Heart left ventricle (tissue), 16 donors: ENCODE measurements around the gene INTS11. TPM values are rescaled to one million over a fixed set of nuclear protein-coding genes. Genes with fewer than 3 reads are reported as not detected.

Experiments used
- ATAC-seq, 4 donors: fragments of 200-7000 bp; cut with Tn5 transposase; one replicate each; pipeline ENCODE4 v1.9.1; 2020 to 2022; ENCODE audit warnings: moderate library complexity in 4 of 4, mild to moderate bottlenecking in 3 of 4, moderate number of reproducible peaks in 1 of 4
- DNase-seq, 5 donors: peaks; one replicate each; pipeline ENCODE4 v3.0.0-alpha.2; 2020
- H3K27ac ChIP-seq, 12 donors: fragments of 200-600 bp; sonication (generic) in 4 of 12; one replicate each; pipeline versions ENCODE4 v1.5.0 to v1.8.0; 2016 to 2022; ENCODE audit warnings: mild to moderate bottlenecking in 2 of 12
- H3K27me3 ChIP-seq, 9 donors: fragments of 200-600 bp; sonication (generic) in 2 of 9; one replicate each; pipeline versions ENCODE4 v1.5.1 to v1.8.0; 2016 to 2022; ENCODE audit warnings: mild to moderate bottlenecking in 3 of 9
- H3K36me3 ChIP-seq, 9 donors: fragments of 200-600 bp; sonication (generic) in 2 of 9; one replicate each; pipeline versions ENCODE4 v1.5.0 to v1.8.0; 2018 to 2022; ENCODE audit warnings: mild to moderate bottlenecking in 2 of 9
- H3K4me1 ChIP-seq, 12 donors: fragments of 200-600 bp; sonication (generic) in 4 of 12; one replicate each; pipeline versions ENCODE4 v1.5.0 to v1.8.0; 2016 to 2022; ENCODE audit warnings: mild to moderate bottlenecking in 3 of 12
- H3K4me3 ChIP-seq, 12 donors: fragments of 200-600 bp; sonication (generic) in 4 of 12; one replicate each; pipeline versions ENCODE4 v1.5.0 to v1.8.0; 2017 to 2022; ENCODE audit warnings: mild to moderate bottlenecking in 9 of 12, moderate library complexity in 4 of 12
- H3K9me3 ChIP-seq, 12 donors: fragments of 200-600 bp; sonication (generic) in 4 of 12; one replicate each; pipeline versions ENCODE4 v1.5.0 to v1.8.0; 2016 to 2022; ENCODE audit warnings: mild to moderate bottlenecking in 1 of 12
- CTCF ChIP-seq, 12 donors: fragments of 200-600 bp; sonication (generic) in 4 of 12; IDR thresholded peaks; one replicate each; pipeline versions ENCODE4 v1.5.0 to v1.8.0; 2018 to 2022; ENCODE audit warnings: antibody characterized with exemption in 12 of 12, mild to moderate bottlenecking in 5 of 12
- POLR2A ChIP-seq, 2 donors: fragments of 450-650 bp; IDR thresholded peaks; one replicate each; pipeline ENCODE4 v1.6.1; 2017; ENCODE audit warnings: antibody characterized with exemption in 2 of 2, mild to moderate bottlenecking in 2 of 2, moderate library complexity in 2 of 2
- WGBS, 4 donors: extraction: QIAGEN DNeasy Blood & Tissue Kit in 2 of 4; methylation state at CpG; one replicate each; pipeline versions ENCODE4 v1.1.5 to v1.1.7; 2013 to 2018; 5-methylcytosine and 5-hydroxymethylcytosine counted together
- intact Hi-C, 10 donors: fragments of 100-400 bp; cut with DNase I; formaldehyde crosslinking; loops; one replicate each; pipeline versions ENCODE4 v1.11.1 to v1.14.2; 2022
- polyA plus RNA-seq, 2 donors: library from polyadenylated mRNA; stranded (reverse); fragments of 200-250 nt; gene quantifications; one replicate each; pipeline ENCODE4 v1.2.3, GENCODE V29; 2013
- total RNA-seq, 9 donors: library from RNA; depleted of rRNA in 2 of 9; stranded (reverse); fragments of >200 nt in 2 of 9; fragmentation: NEBNext Ultra II Directional in 3 of 9; extraction: Animal tissue kit (Norgen Biotek cat#: 25700) in 3 of 9; gene quantifications; one replicate each; pipeline versions ENCODE4 v1.1.0 to v1.2.4, GENCODE V29; 2016 to 2023
- donor health status: ischemic (EF 13 %, LVEDD 7.1; RV severe dilation, severe dysfunction).
- donor health status: healthy with polysubstance abuse.
- donor health status: DM: no; HTN: yes; CAD: no.
- donor health status: DM: no; HTN: no; CAD: no.
- donor health status: ischemic (EF 25% LVEDD 6.9; RV normal size, moderate dysfunction).
- donor health status: ischemic (EF 25% LVEDD 5.7; RV mildly dilated, moderate dysfunction).
- donor health status: healthy.
- donor health status: DM: yes; HTN: yes; CAD: no.
- donor health status: ischemic (EF 35%, LVEDD 5.7; RV mildly dilated, moderate dysfunction).
- donor health status: nonischemic (EF 11% LVEDD 7.7; RV severe dilation, severe dysfunction).
- donor health status: DM: yes; HTN: yes; CAD: no.
- donor health status: PGD.
- donor health status: ischemic (EF 29% LVEDD 5.4; RV normal size, mild dysfunction).
- donor health status: nonischemic (EF 23%, LVEDD 6.1; RV moderate dilation, normal function).

INTS11 gene
- total and polyA plus RNA-seq, 11 donors, result 46.8 to 117 (median 70.7) TPM

DNA sequence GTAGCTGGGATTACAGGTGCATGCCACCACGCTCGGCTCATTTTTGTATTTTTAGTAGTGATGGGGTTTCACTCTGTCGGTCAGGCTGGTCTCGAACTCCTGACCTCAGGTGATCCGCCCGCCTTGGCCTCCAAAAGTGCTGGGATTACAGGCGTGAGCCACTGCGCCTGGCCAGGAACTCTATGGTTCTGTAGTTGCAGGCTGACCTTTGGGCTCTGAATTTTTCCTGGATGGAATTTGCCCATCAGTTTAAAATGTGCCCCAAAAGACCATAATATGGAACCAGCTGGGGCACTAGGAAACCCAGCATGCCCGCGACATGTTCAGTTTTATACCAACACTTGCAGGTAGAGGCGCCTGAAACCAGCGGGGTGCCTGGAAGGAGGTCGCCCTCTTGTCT, 45.8 kb downstream of the INTS11 start:
- WGBS, 4 donors, result 90 to 96% (median 95%) methylated on average over 13 of the region's 13 CpGs

GRCh38 chr1:1275836-1276235, 48.6 kb downstream of the INTS11 start:
- intact Hi-C loops, result no loop called here
- TF ChIP-seq POLR2A (IDR thresholded peaks at IDR 0.05) (no peak), CTCF (IDR thresholded peaks at IDR 0.05) (no peak)
- H3K9me3 ChIP-seq, result no peaks in the 10 kb centered on the region
- H3K4me1 ChIP-seq, result peaks cover 13 to 33% (median 29%) of the 10 kb centered on the region in 12 donors
- ATAC-seq, result no peak
- H3K4me3 ChIP-seq, result no peak overlapping the region
- H3K27me3 ChIP-seq, result no peaks in the 10 kb centered on the region
- no peak for DNase-seq
- peaks cover 0 to 9% (median 0%) of the 10 kb centered on the region in 9 donors for H3K36me3 ChIP-seq
- H3K27ac ChIP-seq, result no peak overlapping the region
- WGBS, 4 donors, result 78 to 86% (median 83%) methylated on average over 9 of the region's 9 CpGs

More for the DNA sequence above, 45.8 kb downstream of the INTS11 start:
- Histone ChIP-seq H3K27ac (no peak overlapping the region), H3K36me3 (no peaks in the 10 kb centered on the region), H3K4me3 (no peak overlapping the region), H3K27me3 (no peaks in the 10 kb centered on the region), H3K4me1 (peaks cover 0 to 22% (median 8%) of the 10 kb centered on the region in 12 donors), H3K9me3 (no peaks in the 10 kb centered on the region)
- ATAC-seq (no peak), DNase-seq (no peak)
- TF ChIP-seq CTCF (IDR thresholded peaks at IDR 0.05) (no peak), POLR2A (IDR thresholded peaks at IDR 0.05) (no peak)
- intact Hi-C loops, result no loop called here

DNA sequence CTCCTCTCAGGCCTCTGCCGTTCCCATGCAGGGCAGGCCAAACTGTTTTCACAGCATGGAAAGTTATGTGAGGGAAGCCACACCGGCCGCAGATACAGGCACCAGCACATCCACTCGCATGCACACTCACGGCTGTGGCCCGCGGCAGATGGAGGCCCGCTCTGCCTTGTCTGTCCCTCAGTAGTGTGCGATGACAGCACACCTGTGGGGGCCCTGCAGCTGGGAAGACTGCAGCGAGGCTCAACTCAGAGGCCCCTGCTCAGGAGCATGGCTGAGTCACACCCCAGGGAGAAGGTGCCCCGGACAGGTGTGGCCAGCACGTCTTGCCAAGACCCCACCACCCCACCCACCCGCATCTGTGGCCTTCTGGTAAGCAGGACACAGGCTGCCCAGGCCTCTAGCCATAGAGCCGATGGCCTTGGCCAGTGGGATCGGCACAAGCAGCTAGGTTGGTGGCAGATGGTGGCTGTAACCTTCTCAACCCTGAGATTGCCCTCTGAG, 49.5 kb downstream of the INTS11 start:
- DNase-seq, result peak in 2 of 5 donors; percentile 17 to 58
- Histone ChIP-seq H3K27ac (peak overlapping the region in 1 of 12 donors; percentile 88), H3K4me3 (peak overlapping the region in 4 of 12 donors; percentile 61 to 97 (median 94)), H3K9me3 (no peaks in the 10 kb centered on the region), H3K36me3 (peaks cover 0 to 9% (median 0%) of the 10 kb centered on the region in 9 donors), H3K27me3 (no peaks in the 10 kb centered on the region), H3K4me1 (peaks cover 14 to 41% (median 37%) of the 10 kb centered on the region in 12 donors)
- no peak for ATAC-seq
- no peak for TF ChIP-seq CTCF (IDR thresholded peaks at IDR 0.05)
- TF ChIP-seq POLR2A (IDR thresholded peaks at IDR 0.05), result no peak
- 89 to 91% (median 90%) methylated on average over 14 to 15 of the region's 15 CpGs for WGBS, 4 donors
- intact Hi-C loops, result loop anchor here in 2 of 10 donors (5.0 kb wide), 1 partner anchor 43 kb away; the partner anchor contains the start of genes B3GALT6 (in 2 of the 2) and SDF4 (in 2 of the 2)

DNA sequence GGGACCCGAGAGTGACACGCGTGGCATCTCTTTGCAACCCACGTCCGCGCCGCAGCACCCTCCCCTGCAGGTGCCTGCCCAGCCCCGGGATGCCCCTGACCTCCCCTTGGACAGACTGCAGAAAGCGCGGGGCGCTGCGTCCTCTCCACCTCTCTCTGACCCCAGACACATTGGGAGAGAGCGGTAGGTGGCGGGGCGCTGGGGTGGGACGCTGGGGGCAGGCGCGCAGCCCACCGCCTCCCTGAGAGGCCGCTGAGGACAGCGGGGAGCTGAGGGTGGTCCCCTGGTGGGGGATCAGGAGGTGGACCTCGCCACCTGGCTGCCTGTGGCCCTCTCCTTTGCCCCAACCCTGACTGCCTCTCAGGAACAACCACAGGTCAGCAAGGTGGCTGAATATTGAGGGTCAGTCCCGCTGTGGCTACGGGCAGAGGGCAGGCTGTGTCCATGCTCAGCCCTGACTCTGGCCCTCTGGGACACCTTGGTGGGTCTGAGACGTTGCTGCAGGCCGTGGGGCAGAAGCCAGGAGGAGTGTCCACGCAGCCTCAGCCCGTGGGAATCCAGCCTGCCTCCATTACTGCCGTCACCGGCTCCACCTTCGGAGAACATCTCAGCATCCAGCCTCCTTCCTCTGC, 50.0 kb downstream of the INTS11 start:
- Histone ChIP-seq H3K27me3 (no peaks in the 10 kb centered on the region), H3K4me3 (peak overlapping the region; percentile 61 to 99 (median 94)), H3K27ac (peak overlapping the region in 11 of 12 donors; percentile 76 to 96 (median 90)), H3K9me3 (no peaks in the 10 kb centered on the region), H3K4me1 (peaks cover 14 to 45% (median 38%) of the 10 kb centered on the region in 12 donors), H3K36me3 (peaks cover 0 to 9% (median 0%) of the 10 kb centered on the region in 9 donors)
- TF ChIP-seq CTCF (IDR thresholded peaks at IDR 0.05) (no peak), POLR2A (IDR thresholded peaks at IDR 0.05) (no peak)
- WGBS, 4 donors, result 8 to 29% (median 21%) methylated on average over 22 to 31 of the region's 31 CpGs
- ATAC-seq (peak; percentile 2 to 43 (median 29)), DNase-seq (peak in 1 of 5 donors; percentile 56)
- intact Hi-C loops, result loop anchor here in 2 of 10 donors (5.0 kb wide), 1 partner anchor 42 kb away; the partner anchor contains the start of genes B3GALT6 (in 2 of the 2) and SDF4 (in 2 of the 2)
